K562 (cell line): ENCODE data around the gene ANAPC13. TPM values are rescaled to one million over a fixed set of nuclear protein-coding genes. Genes with fewer than 3 reads are reported as not detected.

ENCODE experiments used
- BHLHE40 ChIP-seq: IDR thresholded peaks from 2 replicates; pipeline ENCODE4 v1.6.1; 2011; ENCODE audit warnings: low read length, improper control_type of control experiment
- KAT7 ChIP-seq: sonication (generic); formaldehyde crosslinking; IDR thresholded peaks from 2 replicates; pipeline ENCODE4 v1.8.0; 2022; ENCODE audit warnings: missing genetic modification reagents, mild to moderate bottlenecking, borderline replicate concordance
- KDM2B ChIP-seq: fragments of 250-450 bp; sonication (Bioruptor Pico); IDR thresholded peaks from 2 replicates; pipeline ENCODE4 v1.8.0; 2021; ENCODE audit warnings: mild to moderate bottlenecking, moderate library complexity
- SMAD4 ChIP-seq: fragments of 250-450 bp; sonication (Bioruptor Pico); conservative IDR thresholded peaks from 2 replicates; pipeline ENCODE4 v1.8.0; 2021; ENCODE audit warnings: inconsistent platforms, mild to moderate bottlenecking, moderate library complexity
- SMARCA4 ChIP-seq: fragments of 450-650 bp; IDR thresholded peaks from 2 replicates; pipeline ENCODE4 v1.6.1; 2016
- ZNF347 ChIP-seq: fragments of 450-650 bp; formaldehyde crosslinking; IDR thresholded peaks from 2 replicates; pipeline ENCODE4 v1.4.0; 2020; ENCODE audit warnings: low read depth, mild to moderate bottlenecking, moderate library complexity
- polyA plus RNA-seq, 8 experiments: library from polyadenylated mRNA; depleted of rRNA in 4 of 8; stranded (reverse) in 5 of 8; unstranded in 3 of 8; fragments of >200 nt; fragmentation: Nextera tagmentation in 2 of 8; fragmentation: Illumina TruSeq in 1 of 8; extraction: Ambion mirVana in 2 of 8; extraction: Trizol in 1 of 8; gene quantifications; 2 replicates each; pipeline versions ENCODE4 v1.2.1 to v1.2.3, GENCODE V29; 2011 to 2014; ENCODE audit warnings: inconsistent platforms in 1 of 8, missing spikeins in 1 of 8
- total RNA-seq, 7 experiments: library from RNA; depleted of rRNA in 6 of 7; stranded (reverse); fragments of >200 nt in 6 of 7; fragmentation: Illumina TruSeq in 2 of 7; extraction: Trizol in 2 of 7; gene quantifications; 2 replicates each; pipeline versions ENCODE4 v1.2.1 to v1.2.3, GENCODE V29; 2011 to 2021; ENCODE audit warnings: low replicate concordance in 1 of 7
- TF ChIP-seq, protein P1 (sequence below): fragments of 150-350 bp; IDR thresholded peaks from 2 replicates; pipeline ENCODE4 v1.6.1; 2014; ENCODE audit warnings: low read depth, mild to moderate bottlenecking, low read length, borderline replicate concordance
- TF ChIP-seq, protein P2 (sequence below): fragments of 450-650 bp; IDR thresholded peaks from 2 replicates; pipeline ENCODE4 v1.6.1; 2018; ENCODE audit warnings: mild to moderate bottlenecking, low read depth; ENCODE audit not compliant: partially characterized antibody

ANAPC13 gene
- total and polyA plus RNA-seq, 9 of the 15 experiments (the other 6 are each of a cell fraction or from before 2014, with no cell fraction given): 48.5 to 238 (median 68.5) TPM

DNA sequence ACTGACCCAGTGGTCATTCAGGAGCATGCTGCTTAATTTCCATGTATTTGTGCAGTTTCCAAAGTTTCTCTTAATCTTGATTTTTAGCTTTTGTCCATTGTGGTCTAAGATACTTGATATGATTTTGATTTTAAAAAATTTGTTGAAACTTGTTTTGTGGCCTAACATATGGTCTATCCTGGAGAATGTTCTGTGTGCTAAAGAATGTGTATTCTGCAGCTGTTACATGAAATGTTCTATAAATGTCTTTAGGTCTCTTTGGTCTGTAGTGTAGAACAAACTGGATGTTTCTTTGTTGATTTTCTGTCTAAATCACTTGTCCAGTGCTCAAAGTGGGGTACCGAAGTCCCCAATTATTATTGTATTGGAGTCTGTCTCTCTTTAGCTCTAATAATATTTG is 17.5 kb upstream of the ANAPC13 start (continued):
- TF ChIP-seq, protein P1, sequence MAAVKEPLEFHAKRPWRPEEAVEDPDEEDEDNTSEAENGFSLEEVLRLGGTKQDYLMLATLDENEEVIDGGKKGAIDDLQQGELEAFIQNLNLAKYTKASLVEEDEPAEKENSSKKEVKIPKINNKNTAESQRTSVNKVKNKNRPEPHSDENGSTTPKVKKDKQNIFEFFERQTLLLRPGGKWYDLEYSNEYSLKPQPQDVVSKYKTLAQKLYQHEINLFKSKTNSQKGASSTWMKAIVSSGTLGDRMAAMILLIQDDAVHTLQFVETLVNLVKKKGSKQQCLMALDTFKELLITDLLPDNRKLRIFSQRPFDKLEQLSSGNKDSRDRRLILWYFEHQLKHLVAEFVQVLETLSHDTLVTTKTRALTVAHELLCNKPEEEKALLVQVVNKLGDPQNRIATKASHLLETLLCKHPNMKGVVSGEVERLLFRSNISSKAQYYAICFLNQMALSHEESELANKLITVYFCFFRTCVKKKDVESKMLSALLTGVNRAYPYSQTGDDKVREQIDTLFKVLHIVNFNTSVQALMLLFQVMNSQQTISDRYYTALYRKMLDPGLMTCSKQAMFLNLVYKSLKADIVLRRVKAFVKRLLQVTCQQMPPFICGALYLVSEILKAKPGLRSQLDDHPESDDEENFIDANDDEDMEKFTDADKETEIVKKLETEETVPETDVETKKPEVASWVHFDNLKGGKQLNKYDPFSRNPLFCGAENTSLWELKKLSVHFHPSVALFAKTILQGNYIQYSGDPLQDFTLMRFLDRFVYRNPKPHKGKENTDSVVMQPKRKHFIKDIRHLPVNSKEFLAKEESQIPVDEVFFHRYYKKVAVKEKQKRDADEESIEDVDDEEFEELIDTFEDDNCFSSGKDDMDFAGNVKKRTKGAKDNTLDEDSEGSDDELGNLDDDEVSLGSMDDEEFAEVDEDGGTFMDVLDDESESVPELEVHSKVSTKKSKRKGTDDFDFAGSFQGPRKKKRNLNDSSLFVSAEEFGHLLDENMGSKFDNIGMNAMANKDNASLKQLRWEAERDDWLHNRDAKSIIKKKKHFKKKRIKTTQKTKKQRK: no peak
- TF ChIP-seq ZNF347 (CRISPR knock-in tag) (no peak), BHLHE40 (no peak), KDM2B (CRISPR knock-in tag) (no peak), SMARCA4 (no peak), SMAD4 (CRISPR knock-in tag) (no peak), KAT7 (CRISPR knock-in tag) (no peak)
- TF ChIP-seq, protein P2, sequence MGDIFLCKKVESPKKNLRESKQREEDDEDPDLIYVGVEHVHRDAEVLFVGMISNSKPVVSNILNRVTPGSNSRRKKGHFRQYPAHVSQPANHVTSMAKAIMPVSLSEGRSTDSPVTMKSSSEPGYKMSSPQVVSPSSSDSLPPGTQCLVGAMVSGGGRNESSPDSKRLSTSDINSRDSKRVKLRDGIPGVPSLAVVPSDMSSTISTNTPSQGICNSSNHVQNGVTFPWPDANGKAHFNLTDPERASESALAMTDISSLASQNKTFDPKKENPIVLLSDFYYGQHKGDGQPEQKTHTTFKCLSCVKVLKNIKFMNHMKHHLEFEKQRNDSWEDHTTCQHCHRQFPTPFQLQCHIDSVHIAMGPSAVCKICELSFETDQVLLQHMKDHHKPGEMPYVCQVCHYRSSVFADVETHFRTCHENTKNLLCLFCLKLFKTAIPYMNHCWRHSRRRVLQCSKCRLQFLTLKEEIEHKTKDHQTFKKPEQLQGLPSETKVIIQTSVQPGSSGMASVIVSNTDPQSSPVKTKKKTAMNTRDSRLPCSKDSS: no peak
